ENCODE data around the gene LDB3. TPM values are rescaled to one million over a fixed set of nuclear protein-coding genes. Genes with fewer than 3 reads are reported as not detected.

The LDB3 gene
- total and polyA plus RNA-seq, 2 of the 8 experiments (the other 6 are each of a cell fraction or from before 2014, with no cell fraction given) = 0.20 to 0.43 TPM

- Histone ChIP-seq H3K9ac (replicated peaks in 1 of 4; ENCODE audit: extremely low read depth in 1 of 4, low read depth in 3 of 4, low read length in 3 of 4) (no peak overlapping the region), H3K9me3 (ENCODE audit: insufficient read depth in 2 of 2, low read depth in 1 of 2, low read length in 1 of 2) (no peaks in the 10 kb centered on the region), H3K4me1 (replicated peaks in 1 of 4; ENCODE audit: control insufficient read depth in 3 of 4, insufficient read depth in 4 of 4, low read length in 3 of 4) (peaks cover 3 to 20% (median 5%) of the 10 kb centered on the region in 4 experiments), H2BK120ac (replicated peaks; ENCODE audit: low read depth, low read length) (no peak overlapping the region), H3K56ac (replicated peaks; ENCODE audit: insufficient read length, low read depth, low read length) (no peak overlapping the region), H3K4me2 (ENCODE audit: insufficient read depth in 1 of 2, low read depth in 2 of 2, low read length in 2 of 2) (no peak overlapping the region), H3K4ac (replicated peaks; ENCODE audit: insufficient read length, low read depth, low read length) (no peak overlapping the region), H3K79me1 (ENCODE audit: low read depth, low read length) (no peaks in the 10 kb centered on the region), H3K18ac (ENCODE audit: extremely low read depth, low read length) (no peak overlapping the region), H2AFZ (ENCODE audit: low read length) (no peak overlapping the region), H3K4me3 (ENCODE audit: extremely low read depth in 1 of 4, insufficient read depth in 2 of 4, low read depth in 3 of 4, low read length in 4 of 4) (no peak overlapping the region), H3K23me2 (ENCODE audit: low read depth, low read length) (no peaks in the 10 kb centered on the region; the same call in 1 of the 2 replicates), H3K27ac (ENCODE audit: low read depth, low read length) (no peak overlapping the region), H4K91ac (replicated peaks; ENCODE audit: insufficient read length, low read length) (no peak overlapping the region), H2BK12ac (ENCODE audit: low read depth, low read length) (no peak overlapping the region), H4K20me1 (replicated peaks in 1 of 2; ENCODE audit: control insufficient read depth in 1 of 2, insufficient read depth in 2 of 2, low read length in 2 of 2) (no peaks in the 10 kb centered on the region), H3K14ac (ENCODE audit: insufficient read length) (no peak overlapping the region), H3K36me3 (ENCODE audit: control insufficient read depth in 2 of 4, insufficient read depth in 4 of 4, low read length in 3 of 4) (no peaks in the 10 kb centered on the region), H2AK5ac (ENCODE audit: low read depth, low read length) (no peak overlapping the region), H4K8ac (ENCODE audit: extremely low read depth, insufficient read depth, low read length) (no peak overlapping the region; the same call in 1 of the 2 replicates), H3K27me3 (replicated peaks in 1 of 4; ENCODE audit: control insufficient read depth in 3 of 4, extremely low read depth in 1 of 4, insufficient read depth in 3 of 4, low read length in 3 of 4) (0 out of 7 replicates have a peak, but pooled peaks cover 0 to 3% (median 0%) of the 10 kb centered on the region in 4 experiments), H4K5ac (ENCODE audit: insufficient read length, low read depth, low read length) (no peak overlapping the region), H2BK5ac (ENCODE audit: low read depth, low read length) (no peak overlapping the region), H3K79me2 (ENCODE audit: control insufficient read depth in 1 of 2, insufficient read depth in 2 of 2, low read length in 2 of 2) (no peaks in the 10 kb centered on the region), H2BK15ac (ENCODE audit: low read length) (0 out of 2 replicates have a peak overlapping the region, but pooled peaks have one; percentile 9), H2BK20ac (ENCODE audit: low read length) (no peak overlapping the region), H3K23ac (ENCODE audit: insufficient read length) (no peak overlapping the region)
- FAIRE-seq = no peak
- no peak for DNase-seq (ENCODE audit: low read depth in 1 of 2, low spot score in 2 of 2)
- TF ChIP-seq RNF2 (IDR thresholded peaks at IDR 0.05; ENCODE audit: borderline replicate concordance, low read depth, low read length, missing control alignments, poor library complexity, severe bottlenecking) = no peak
- no peak for TF ChIP-seq KDM5A (IDR thresholded peaks at IDR 0.05; ENCODE audit: low read length)
- TF ChIP-seq EZH2 (IDR thresholded peaks at IDR 0.05; ENCODE audit: low read depth, low read length, severe bottlenecking) = no peak
- no peak for TF ChIP-seq ATF2 (IDR thresholded peaks at IDR 0.05; ENCODE audit: low read length)
- TF ChIP-seq RAD21 (IDR thresholded peaks at IDR 0.05 in 1 of 2, conservative IDR thresholded peaks at IDR 0.05 in 1 of 2; ENCODE audit: low read depth in 2 of 2, low read length in 2 of 2) = no peak
- TF ChIP-seq SRF (IDR thresholded peaks at IDR 0.05; ENCODE audit: low read depth, low read length) = no peak
- POLR2A ChIA-PET (ENCODE audit: partially characterized antibody) = interaction anchor here (0.6 to 1.5 kb wide), 2 partner anchors 19 to 427 kb away, joined by 3 to 4 read pairs; no protein-coding TSS in a partner anchor
- WGBS, 2 experiments (ENCODE audit: extremely low coverage in 1 of 2, insufficient coverage in 1 of 2, insufficient read length in 1 of 2, insufficient replicate concordance in 2 of 2, low coverage in 1 of 2, low lambda C conversion rate in 2 of 2, missing lambda C conversion rate in 1 of 2) = 89% methylated on average over 7 of the region's 7 CpGs; no CpG with 5 or more reads in 1 of the 2 experiments
- CTCF ChIA-PET (ENCODE audit: partially characterized antibody) = interaction anchor here (0.6 to 5.0 kb wide), 24 partner anchors 8 to 362 kb away, joined by 3 to 52 read pairs (median 6); no protein-coding TSS in a partner anchor
Observed at GRCh38 chr10:86692664-86693063, 24.4 kb downstream of the LDB3 start.

Data from H1 (cell line).